Tibial artery (tissue), 4 donors: ENCODE data around the gene MYO18A.

Source experiments
- DNase-seq, 2 donors: peaks; one replicate each; pipeline ENCODE4 v3.0.0-alpha.2; 2019
- H3K27ac ChIP-seq, 2 donors: fragments of 200-600 bp; sonication (generic) in 1 of 2; 1 replicate in 1 of 2; 2 replicates in 1 of 2; pipeline ENCODE4 v1.5.1; 2018 to 2019; ENCODE audit warnings: mild to moderate bottlenecking in 1 of 2
- H3K27me3 ChIP-seq, 2 donors: fragments of 200-600 bp; sonication (generic) in 1 of 2; one replicate each; pipeline versions ENCODE4 v1.5.1 to v1.6.0; 2016 to 2019
- H3K36me3 ChIP-seq, 3 donors: fragments of 200-600 bp; sonication (generic) in 2 of 3; one replicate each; pipeline ENCODE4 v1.5.1; 2016 to 2019; ENCODE audit warnings: mild to moderate bottlenecking in 2 of 3
- H3K4me1 ChIP-seq, 4 donors: fragments of 200-600 bp; sonication (generic) in 2 of 4; 1 replicate in 3 of 4; 2 replicates in 1 of 4; pipeline ENCODE4 v1.5.1; 2016 to 2019
- H3K4me3 ChIP-seq, 2 donors: fragments of 200-600 bp; sonication (generic) in 1 of 2; 1 replicate in 1 of 2; 2 replicates in 1 of 2; pipeline ENCODE4 v1.5.1; 2018 to 2019; ENCODE audit warnings: mild to moderate bottlenecking in 2 of 2
- H3K9me3 ChIP-seq, 3 donors: fragments of 200-600 bp; sonication (generic) in 1 of 3; one replicate each; pipeline ENCODE4 v1.5.1; 2016 to 2019
- intact Hi-C: fragments of 100-400 bp; cut with DNase I; formaldehyde crosslinking; loops from one replicate; pipeline ENCODE4 v1.15.0; 2023; ENCODE audit warnings: low total_unique reads
- TF ChIP-seq, protein P1 (sequence below), 2 experiments: fragments of 200-600 bp in 1 of 2; fragments of 450-650 bp in 1 of 2; IDR thresholded peaks; one replicate each; pipeline ENCODE4 v1.5.1; 2017 to 2019; ENCODE audit warnings: antibody characterized with exemption in 2 of 2, mild to moderate bottlenecking in 1 of 2, moderate library complexity in 1 of 2

Gene MYO18A

DNA sequence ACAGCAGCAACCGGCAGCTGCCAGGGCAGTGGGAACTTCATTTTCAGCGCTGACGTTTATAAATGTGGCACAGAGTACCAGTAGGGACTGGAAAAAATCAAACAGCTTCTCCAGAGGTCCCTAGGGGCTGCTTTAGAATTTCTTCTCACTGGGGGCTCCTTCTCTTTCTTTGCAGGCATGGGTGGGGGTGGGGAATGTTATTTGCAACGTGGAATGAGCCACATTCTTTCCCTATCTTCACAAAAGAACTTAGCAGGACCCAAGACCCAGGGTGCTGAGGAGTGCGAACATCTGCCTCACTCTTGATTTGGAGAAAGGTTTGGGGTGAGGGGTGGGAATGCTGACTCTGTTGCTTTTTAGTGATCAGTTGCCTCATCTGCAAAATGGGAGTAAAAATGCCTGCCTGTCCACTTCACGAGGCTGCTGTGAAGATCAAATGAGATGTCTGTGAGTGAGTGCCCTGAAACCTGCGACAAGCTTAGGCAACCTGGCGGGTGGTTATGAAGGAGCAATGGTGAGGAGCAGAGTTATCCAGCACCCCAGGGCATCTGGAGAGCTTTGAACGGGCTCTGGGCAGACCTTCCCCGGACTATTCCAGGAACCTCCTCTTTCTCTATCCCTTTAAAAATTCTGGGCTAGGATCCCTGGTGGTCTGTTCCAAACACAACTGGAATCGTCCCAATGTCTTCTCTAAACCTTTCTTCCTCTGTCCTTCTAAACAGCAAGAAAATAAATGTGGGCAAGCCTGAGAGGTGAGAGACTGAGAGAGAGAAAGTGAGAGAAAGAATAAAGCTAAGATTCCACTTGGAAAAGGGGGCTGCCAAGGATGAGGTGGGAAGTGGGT lies 148.0 kb downstream of the MYO18A start:
- Histone ChIP-seq H3K4me1 (no peaks in the 10 kb centered on the region), H3K27me3 (peaks cover 0 to 42% of the 10 kb centered on the region in 2 donors), H3K36me3 (no peaks in the 10 kb centered on the region), H3K27ac (no peak overlapping the region), H3K4me3 (no peak overlapping the region), H3K9me3 (peaks cover 6 to 21% (median 11%) of the 10 kb centered on the region in 3 donors)
- intact Hi-C loops = no loop called here
- TF ChIP-seq, protein P1, sequence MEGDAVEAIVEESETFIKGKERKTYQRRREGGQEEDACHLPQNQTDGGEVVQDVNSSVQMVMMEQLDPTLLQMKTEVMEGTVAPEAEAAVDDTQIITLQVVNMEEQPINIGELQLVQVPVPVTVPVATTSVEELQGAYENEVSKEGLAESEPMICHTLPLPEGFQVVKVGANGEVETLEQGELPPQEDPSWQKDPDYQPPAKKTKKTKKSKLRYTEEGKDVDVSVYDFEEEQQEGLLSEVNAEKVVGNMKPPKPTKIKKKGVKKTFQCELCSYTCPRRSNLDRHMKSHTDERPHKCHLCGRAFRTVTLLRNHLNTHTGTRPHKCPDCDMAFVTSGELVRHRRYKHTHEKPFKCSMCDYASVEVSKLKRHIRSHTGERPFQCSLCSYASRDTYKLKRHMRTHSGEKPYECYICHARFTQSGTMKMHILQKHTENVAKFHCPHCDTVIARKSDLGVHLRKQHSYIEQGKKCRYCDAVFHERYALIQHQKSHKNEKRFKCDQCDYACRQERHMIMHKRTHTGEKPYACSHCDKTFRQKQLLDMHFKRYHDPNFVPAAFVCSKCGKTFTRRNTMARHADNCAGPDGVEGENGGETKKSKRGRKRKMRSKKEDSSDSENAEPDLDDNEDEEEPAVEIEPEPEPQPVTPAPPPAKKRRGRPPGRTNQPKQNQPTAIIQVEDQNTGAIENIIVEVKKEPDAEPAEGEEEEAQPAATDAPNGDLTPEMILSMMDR (IDR thresholded peaks at IDR 0.05) = no peak
- no peak for DNase-seq

DNA sequence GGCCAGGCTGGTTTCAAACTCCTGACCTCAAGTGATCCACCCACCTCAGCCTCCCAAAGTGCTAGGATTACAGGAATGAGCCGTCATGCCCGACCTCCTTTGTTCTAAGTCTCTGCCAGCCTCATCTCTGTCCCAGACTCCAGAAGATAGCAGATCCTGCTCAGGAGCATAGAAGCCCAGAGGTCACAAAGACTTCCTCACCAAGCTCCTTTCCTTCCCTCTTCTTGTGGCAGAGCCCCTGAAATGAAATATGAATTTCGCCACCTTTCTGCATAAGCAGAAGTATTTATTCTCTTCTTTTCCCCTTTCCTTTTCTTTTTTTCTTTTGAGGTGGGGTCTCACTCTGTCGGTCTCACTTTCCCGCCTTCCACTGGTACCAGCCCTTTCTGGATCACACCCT lies 148.7 kb downstream of the MYO18A start:
- no peak for DNase-seq
- peaks cover 6 to 21% (median 11%) of the 10 kb centered on the region in 3 donors for H3K9me3 ChIP-seq
- no peaks in the 10 kb centered on the region for H3K36me3 ChIP-seq
- H3K4me1 ChIP-seq = no peaks in the 10 kb centered on the region
- H3K27ac ChIP-seq = no peak overlapping the region
- TF ChIP-seq, protein P1 (IDR thresholded peaks at IDR 0.05) = no peak
- peaks cover 0 to 38% of the 10 kb centered on the region in 2 donors for H3K27me3 ChIP-seq
- intact Hi-C loops = no loop called here
- H3K4me3 ChIP-seq = no peak overlapping the region

DNA sequence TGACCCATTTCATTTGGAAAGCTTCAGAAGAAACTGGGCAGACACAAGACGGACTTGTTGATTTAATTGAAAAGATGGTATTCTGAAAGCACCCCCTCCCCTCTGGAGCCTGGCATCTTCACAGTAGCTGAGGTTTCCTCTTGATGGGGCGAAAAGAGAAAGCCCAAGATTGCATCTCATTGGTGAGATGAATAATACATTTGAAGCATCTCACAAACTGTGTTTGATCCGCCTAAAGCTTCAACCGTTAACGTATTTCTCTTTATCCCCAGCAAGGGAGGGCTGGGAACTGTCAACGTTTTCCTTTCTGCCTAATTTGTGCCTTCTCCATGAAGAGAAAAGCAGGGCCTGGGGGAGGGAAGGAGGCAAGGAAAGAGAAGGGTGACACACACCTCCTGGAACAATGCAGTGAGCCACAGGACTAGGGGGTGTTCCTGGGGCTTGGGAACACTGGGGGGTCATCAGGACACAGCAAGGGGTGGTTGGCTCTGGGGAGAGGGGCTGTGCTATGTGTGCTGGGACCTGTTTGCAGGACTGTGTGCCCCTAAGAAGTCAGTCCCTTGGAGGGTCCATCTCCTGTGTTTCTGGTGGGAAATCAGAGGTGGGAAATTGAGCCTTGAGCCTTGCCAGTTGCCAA lies 155.8 kb downstream of the MYO18A start:
- H3K27me3 ChIP-seq = peaks cover 0 to 26% of the 10 kb centered on the region in 2 donors
- no peak overlapping the region for H3K27ac ChIP-seq
- no peaks in the 10 kb centered on the region for H3K36me3 ChIP-seq
- no peak overlapping the region for H3K4me3 ChIP-seq
- no peaks in the 10 kb centered on the region for H3K9me3 ChIP-seq
- DNase-seq = no peak
- TF ChIP-seq, protein P1 (IDR thresholded peaks at IDR 0.05) = no peak
- peaks cover 0 to 6% (median 2%) of the 10 kb centered on the region in 4 donors for H3K4me1 ChIP-seq
- intact Hi-C loops = no loop called here

DNA sequence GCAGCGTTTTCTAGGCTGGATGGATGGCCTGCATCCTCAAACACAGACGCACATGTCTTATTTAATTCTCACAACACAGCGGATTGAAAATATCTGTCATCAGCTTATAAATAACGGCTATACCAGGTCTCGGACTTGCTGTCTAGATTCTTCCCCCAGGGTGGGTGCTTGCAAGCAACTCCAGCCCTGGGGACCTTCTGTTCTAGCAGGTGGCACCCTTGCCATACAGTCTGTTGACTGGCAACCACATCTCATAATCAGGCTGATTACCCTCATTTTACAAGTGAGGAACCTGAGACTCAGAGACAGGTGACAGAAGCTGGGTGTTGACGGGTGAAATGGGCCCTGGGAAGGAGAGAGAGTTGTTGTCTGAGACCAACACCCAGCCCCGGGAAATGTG lies 158.1 kb downstream of the MYO18A start:
- Histone ChIP-seq H3K36me3 (no peaks in the 10 kb centered on the region), H3K4me1 (peaks cover 0 to 6% (median 2%) of the 10 kb centered on the region in 4 donors), H3K27ac (no peak overlapping the region), H3K4me3 (no peak overlapping the region), H3K27me3 (peaks cover 0 to 46% of the 10 kb centered on the region in 2 donors), H3K9me3 (no peaks in the 10 kb centered on the region)
- TF ChIP-seq, protein P1 (IDR thresholded peaks at IDR 0.05) = no peak
- intact Hi-C loops = no loop called here
- DNase-seq = no peak

DNA sequence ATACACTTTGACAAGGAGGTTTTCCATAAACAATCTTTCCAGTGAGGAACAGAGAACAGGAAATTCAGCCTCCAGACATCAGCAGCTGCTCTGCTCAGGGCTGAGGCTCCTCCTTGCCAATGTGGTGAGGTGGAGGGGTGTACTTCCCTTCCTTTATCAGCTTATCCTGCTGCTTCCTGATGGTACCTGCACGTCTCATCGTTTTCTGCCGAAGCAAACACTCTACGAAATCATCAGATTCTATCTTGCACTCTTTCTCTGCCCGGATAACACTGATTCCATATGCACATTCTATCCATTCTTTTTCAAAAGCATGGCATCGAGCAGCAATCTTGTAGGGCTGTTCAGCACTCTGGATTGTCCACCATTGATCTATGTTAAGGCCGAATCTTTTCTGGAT lies 159.0 kb downstream of the MYO18A start:
- TF ChIP-seq, protein P1 (IDR thresholded peaks at IDR 0.05) = no peak
- no peaks in the 10 kb centered on the region for H3K9me3 ChIP-seq
- H3K4me1 ChIP-seq = peaks cover 0 to 6% (median 2%) of the 10 kb centered on the region in 4 donors
- peaks cover 0 to 54% of the 10 kb centered on the region in 2 donors for H3K27me3 ChIP-seq
- no peak overlapping the region for H3K27ac ChIP-seq
- H3K4me3 ChIP-seq = no peak overlapping the region
- intact Hi-C loops = no loop called here
- no peak for DNase-seq
- no peaks in the 10 kb centered on the region for H3K36me3 ChIP-seq
